Mesothelial cell of epicardium (in vitro differentiated cells): ENCODE measurements around the gene CMSS1. TPM values are rescaled to one million over a fixed set of nuclear protein-coding genes. Genes with fewer than 3 reads are reported as not detected.
A peak's percentile ranks its signal among the peaks of the same experiment; 100 is the strongest.

Source experiments
- DNase-seq, 2 experiments: peaks; one replicate each; pipeline ENCODE4 v3.0.0; 2021; ENCODE audit warnings: low spot score in 2 of 2; ENCODE audit not compliant: unreplicated experiment in 2 of 2
- H3K27ac Mint-ChIP-seq: 2 replicates; pipeline ENCODE4 v1.8.0; 2021; ENCODE audit warnings: mixed read lengths
- H3K27me3 Mint-ChIP-seq: 2 replicates; pipeline ENCODE4 v1.8.0; 2021; ENCODE audit warnings: low read depth, mixed read lengths
- H3K36me3 Mint-ChIP-seq: 2 replicates; pipeline ENCODE4 v1.8.0; 2021; ENCODE audit warnings: mixed read lengths
- H3K4me1 Mint-ChIP-seq: 2 replicates; pipeline ENCODE4 v1.8.0; 2021; ENCODE audit warnings: mixed read lengths
- H3K4me3 Mint-ChIP-seq: 2 replicates; pipeline ENCODE4 v1.8.0; 2021; ENCODE audit warnings: mild to moderate bottlenecking, moderate library complexity, mixed read lengths
- H3K9me3 Mint-ChIP-seq: 2 replicates; pipeline ENCODE4 v1.8.0; 2021; ENCODE audit warnings: mixed read lengths
- total RNA-seq: library from RNA; stranded (reverse); gene quantifications from 3 replicates; pipeline ENCODE4 v1.2.1, GENCODE V29; 2021
- TF ChIP-seq, protein P1 (sequence below): fragments of 200-600 bp; sonication (generic); IDR thresholded peaks from one replicate; pipeline ENCODE4 v1.5.0; 2021; ENCODE audit warnings: antibody characterized with exemption; ENCODE audit not compliant: unreplicated experiment

CMSS1 gene
- total RNA-seq, 1 donor from 2014 or later: 30.0 TPM

DNA sequence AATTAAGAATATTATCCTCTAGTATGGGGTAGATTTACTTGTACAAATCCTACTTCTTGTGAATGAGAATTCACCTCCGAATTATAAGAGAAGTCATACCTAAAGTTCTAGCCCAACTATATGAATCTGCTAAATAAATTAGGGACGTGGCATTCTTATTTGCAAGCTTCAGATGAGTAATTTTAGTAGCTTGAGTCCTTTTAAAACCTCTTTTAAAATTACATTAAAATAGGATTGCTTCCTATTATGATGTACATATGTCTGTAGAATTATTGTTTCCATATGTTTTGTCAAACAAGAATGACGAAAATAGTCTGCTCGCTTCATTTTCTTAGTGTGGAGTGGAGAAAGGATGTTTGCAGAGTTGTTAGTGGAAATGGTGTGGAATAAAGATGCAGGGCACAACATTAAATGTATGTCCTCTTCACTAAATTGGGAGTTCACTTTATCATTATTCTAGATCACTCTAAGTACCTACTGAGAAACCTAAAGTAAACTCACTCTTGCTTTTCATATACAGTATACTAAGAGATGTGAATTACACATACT, 59.4 kb downstream of the CMSS1 start:
- H3K27ac Mint-ChIP-seq: peak overlapping the region; percentile 93
- H3K27me3 Mint-ChIP-seq: no peaks in the 10 kb centered on the region
- peaks cover 42% of the 10 kb centered on the region for H3K4me1 Mint-ChIP-seq
- no peaks in the 10 kb centered on the region for H3K36me3 Mint-ChIP-seq
- H3K9me3 Mint-ChIP-seq: no peaks in the 10 kb centered on the region
- DNase-seq: no peak
- TF ChIP-seq, protein P1, sequence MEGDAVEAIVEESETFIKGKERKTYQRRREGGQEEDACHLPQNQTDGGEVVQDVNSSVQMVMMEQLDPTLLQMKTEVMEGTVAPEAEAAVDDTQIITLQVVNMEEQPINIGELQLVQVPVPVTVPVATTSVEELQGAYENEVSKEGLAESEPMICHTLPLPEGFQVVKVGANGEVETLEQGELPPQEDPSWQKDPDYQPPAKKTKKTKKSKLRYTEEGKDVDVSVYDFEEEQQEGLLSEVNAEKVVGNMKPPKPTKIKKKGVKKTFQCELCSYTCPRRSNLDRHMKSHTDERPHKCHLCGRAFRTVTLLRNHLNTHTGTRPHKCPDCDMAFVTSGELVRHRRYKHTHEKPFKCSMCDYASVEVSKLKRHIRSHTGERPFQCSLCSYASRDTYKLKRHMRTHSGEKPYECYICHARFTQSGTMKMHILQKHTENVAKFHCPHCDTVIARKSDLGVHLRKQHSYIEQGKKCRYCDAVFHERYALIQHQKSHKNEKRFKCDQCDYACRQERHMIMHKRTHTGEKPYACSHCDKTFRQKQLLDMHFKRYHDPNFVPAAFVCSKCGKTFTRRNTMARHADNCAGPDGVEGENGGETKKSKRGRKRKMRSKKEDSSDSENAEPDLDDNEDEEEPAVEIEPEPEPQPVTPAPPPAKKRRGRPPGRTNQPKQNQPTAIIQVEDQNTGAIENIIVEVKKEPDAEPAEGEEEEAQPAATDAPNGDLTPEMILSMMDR: no peak
- H3K4me3 Mint-ChIP-seq: peak overlapping the region; percentile 73

DNA sequence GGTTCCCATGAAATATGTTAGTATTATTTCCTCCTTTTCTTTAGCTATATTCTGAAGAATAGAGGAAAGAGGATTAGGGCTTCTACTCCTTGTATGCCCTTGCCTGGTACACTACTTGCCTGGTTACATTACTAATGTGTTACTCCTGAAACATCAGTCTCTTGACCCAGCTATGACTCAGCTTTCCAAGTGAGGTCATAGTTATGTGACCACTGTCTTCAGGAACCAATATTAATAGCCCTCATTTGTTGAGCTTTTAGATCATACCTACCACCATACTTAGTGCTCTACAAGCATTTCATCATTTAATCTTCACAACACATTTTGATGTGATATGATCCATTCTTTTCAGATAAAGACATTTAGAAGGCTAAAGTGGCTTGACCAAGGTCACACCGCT, 60.3 kb downstream of the CMSS1 start:
- Mint-ChIP-seq H3K4me1 (peaks cover 37% of the 10 kb centered on the region), H3K36me3 (no peaks in the 10 kb centered on the region), H3K4me3 (no peak overlapping the region), H3K9me3 (no peaks in the 10 kb centered on the region), H3K27ac (no peak overlapping the region), H3K27me3 (no peaks in the 10 kb centered on the region)
- TF ChIP-seq, protein P1: no peak
- no peak for DNase-seq

DNA sequence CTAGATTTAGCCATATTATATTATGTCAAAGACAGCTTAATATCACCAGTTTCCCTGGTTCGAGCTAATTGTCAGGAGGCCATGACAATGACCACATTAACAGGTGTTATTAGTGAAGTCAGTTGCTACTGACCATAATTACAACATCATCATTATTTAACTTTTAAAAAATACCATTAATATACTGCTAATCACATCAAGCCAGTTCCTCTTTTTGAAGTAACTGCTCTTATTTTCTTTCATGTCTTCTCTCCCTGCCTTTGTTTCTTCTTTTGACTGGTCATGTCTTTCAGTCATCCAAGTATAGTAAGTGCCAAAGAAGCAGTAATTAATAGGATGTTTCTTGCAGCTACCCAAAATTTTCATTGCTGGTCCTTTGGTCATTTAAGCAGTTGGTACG, 61.6 kb downstream of the CMSS1 start:
- no peak for DNase-seq
- TF ChIP-seq, protein P1: no peak
- Mint-ChIP-seq H3K36me3 (no peaks in the 10 kb centered on the region), H3K27me3 (no peaks in the 10 kb centered on the region), H3K9me3 (no peaks in the 10 kb centered on the region), H3K27ac (no peak overlapping the region), H3K4me1 (peaks cover 34% of the 10 kb centered on the region), H3K4me3 (no peak overlapping the region)

GRCh38 chr3:99881121-99881524, 63.5 kb downstream of the CMSS1 start:
- Mint-ChIP-seq H3K4me1 (peaks cover 35% of the 10 kb centered on the region), H3K27ac (no peak overlapping the region), H3K4me3 (no peak overlapping the region), H3K9me3 (peaks cover 3% of the 10 kb centered on the region), H3K27me3 (no peaks in the 10 kb centered on the region), H3K36me3 (no peaks in the 10 kb centered on the region)
- TF ChIP-seq, protein P1: no peak
- no peak for DNase-seq

GRCh38 chr3:99882436-99883137, 64.9 kb downstream of the CMSS1 start:
- no peak for DNase-seq
- TF ChIP-seq, protein P1: no peak
- H3K27ac Mint-ChIP-seq: peak overlapping the region; percentile 82
- no peaks in the 10 kb centered on the region for H3K27me3 Mint-ChIP-seq
- H3K4me3 Mint-ChIP-seq: no peak overlapping the region
- H3K4me1 Mint-ChIP-seq: peaks cover 26% of the 10 kb centered on the region
- H3K9me3 Mint-ChIP-seq: peaks cover 3% of the 10 kb centered on the region
- H3K36me3 Mint-ChIP-seq: no peaks in the 10 kb centered on the region
